ENCODE results near the gene DUSP12.

GRCh38 chr1:161705537-161705936, 44.0 kb upstream of the DUSP12 start:
- no peak for TF ChIP-seq USF2 (CRISPR knock-in tag; IDR thresholded peaks at IDR 0.05)
- no peak for TF ChIP-seq STAT6 (CRISPR knock-in tag; conservative IDR thresholded peaks at IDR 0.05; ENCODE audit: low read depth)
- no peak for TF ChIP-seq CTCF (IDR thresholded peaks at IDR 0.05)
- TF ChIP-seq TEAD4 (CRISPR knock-in tag; IDR thresholded peaks at IDR 0.05) = no peak
- TF ChIP-seq MAX (CRISPR knock-in tag; IDR thresholded peaks at IDR 0.05) = no peak
- no peak for TF ChIP-seq ATF2 (CRISPR knock-in tag; IDR thresholded peaks at IDR 0.05; ENCODE audit: borderline replicate concordance, low read depth)
- no peak for TF ChIP-seq ELF4 (CRISPR knock-in tag; IDR thresholded peaks at IDR 0.05; ENCODE audit: low read depth)
- TF ChIP-seq AFF4 (CRISPR knock-in tag; IDR thresholded peaks at IDR 0.05; ENCODE audit: borderline replicate concordance) = no peak
- TF ChIP-seq E2F1 (CRISPR knock-in tag; IDR thresholded peaks at IDR 0.05) = no peak
- TF ChIP-seq PREB (CRISPR knock-in tag; IDR thresholded peaks at IDR 0.05; ENCODE audit: borderline replicate concordance) = no peak
- no peak for TF ChIP-seq IRF1 (CRISPR knock-in tag; IDR thresholded peaks at IDR 0.05)
- TF ChIP-seq MLX (CRISPR knock-in tag; IDR thresholded peaks at IDR 0.05) = no peak
- TF ChIP-seq TEAD1 (CRISPR knock-in tag; IDR thresholded peaks at IDR 0.05) = no peak
